ENCODE measurements around the gene GP9.

GRCh38 chr3:129014148-129014547 is 46.4 kb upstream of the GP9 start:
- TF ChIP-seq EZH2 (IDR thresholded peaks at IDR 0.05; ENCODE audit: borderline replicate concordance, insufficient read depth, low read length, poor library complexity, severe bottlenecking) (no peak), CTCF (IDR thresholded peaks at IDR 0.05; ENCODE audit: poor library complexity, severe bottlenecking) (no peak), REST (IDR thresholded peaks at IDR 0.05; ENCODE audit: borderline replicate concordance) (no peak), POLR2AphosphoS5 (IDR thresholded peaks at IDR 0.05) (no peak), EP300 (conservative IDR thresholded peaks at IDR 0.05; ENCODE audit: poor library complexity, severe bottlenecking) (no peak), MXI1 (conservative IDR thresholded peaks at IDR 0.05; ENCODE audit: poor library complexity, severe bottlenecking) (no peak)
